A549 (cell line): ENCODE data around the gene LRRC28. TPM values are rescaled to one million over a fixed set of nuclear protein-coding genes. Genes with fewer than 3 reads are reported as not detected.
A peak's percentile ranks its signal among the peaks of the same experiment; 100 is the strongest.
"Not testable (repeated sequence)": the region's sequence is repeated elsewhere in the genome, so short reads cannot be mapped to it uniquely, and the experiment has no call there.

Experiments
- ATAC-seq, 2 experiments: fragments of 200-7000 bp in 1 of 2; fragments of >200 bp in 1 of 2; cut with Nextera tagmentation in 1 of 2; cut with Tn5 transposase in 1 of 2; 3 replicates each; pipeline versions ENCODE4 v1.8.0 to v1.9.1; 2018 to 2020; ENCODE audit warnings: mild to moderate bottlenecking in 1 of 2, moderate library complexity in 1 of 2
- CTCF ChIA-PET: fragments of 300-600 bp; sonication (Branson Sonifier 250); formaldehyde crosslinking; extraction: SDS; loops from one replicate; lab custom pipeline; 2021; ENCODE audit warnings: antibody characterized with exemption, inconsistent platforms; lab: Yijun Ruan, JAX
- POLR2A ChIA-PET: fragments of 350-600 bp; formaldehyde crosslinking; extraction: SDS; loops from one replicate; lab custom pipeline; 2021; ENCODE audit warnings: antibody characterized with exemption, inconsistent platforms; lab: Yijun Ruan, JAX
- DNase-seq, 2 experiments: peaks; one replicate each; pipeline versions ENCODE4 v3.0.0 to v3.0.0-alpha.2; 2011 to 2016; ENCODE audit warnings: low read depth in 1 of 2, low spot score in 1 of 2
- FAIRE-seq: peaks from 2 replicates; lab custom pipeline; 2011; peaks lifted over from hg19 to GRCh38; lab: Jason Lieb, UNC
- H3K27ac ChIP-seq, 2 experiments: fragments of >200 bp; sonication (Bioruptor Twin); formaldehyde crosslinking; 3 replicates each; pipeline ENCODE4 v1.5.1; 2016 to 2017
- H3K4me1 ChIP-seq: fragments of >200 bp; sonication (Bioruptor Twin); formaldehyde crosslinking; 3 replicates; pipeline ENCODE4 v1.6.1; 2016
- H3K4me2 ChIP-seq: fragments of >200 bp; sonication (Bioruptor Twin); formaldehyde crosslinking; 3 replicates; pipeline ENCODE4 v1.6.1; 2016
- H3K4me3 ChIP-seq: fragments of >200 bp; sonication (Bioruptor Twin); formaldehyde crosslinking; 3 replicates; pipeline ENCODE4 v1.5.1; 2016
- H3K9me3 ChIP-seq: fragments of >200 bp; sonication (Bioruptor Twin); formaldehyde crosslinking; 3 replicates; pipeline ENCODE4 v1.6.1; 2016
- BHLHE40 ChIP-seq: IDR thresholded peaks from 2 replicates; pipeline ENCODE4 v1.6.1; 2012; ENCODE audit warnings: low read depth, low read length, inconsistent platforms
- EHF ChIP-seq: fragments of 250-450 bp; sonication (Bioruptor Pico); IDR thresholded peaks from 2 replicates; pipeline ENCODE4 v1.5.0; 2020; ENCODE audit warnings: mild to moderate bottlenecking
- ELK1 ChIP-seq: fragments of 150-350 bp; IDR thresholded peaks from 2 replicates; pipeline ENCODE4 v1.6.1; 2014; ENCODE audit warnings: low read depth, mild to moderate bottlenecking, low read length
- FOXS1 ChIP-seq: fragments of 250-450 bp; sonication (Bioruptor Pico); IDR thresholded peaks from 2 replicates; pipeline ENCODE4 v1.5.0; 2020; ENCODE audit warnings: mild to moderate bottlenecking, moderate library complexity
- HOXB13 ChIP-seq: fragments of 250-450 bp; sonication (Bioruptor Pico); IDR thresholded peaks from 2 replicates; pipeline ENCODE4 v1.5.0; 2020; ENCODE audit warnings: low read depth, mild to moderate bottlenecking, moderate library complexity
- JUNB ChIP-seq: fragments of >200 bp; sonication (Bioruptor Twin); formaldehyde crosslinking; IDR thresholded peaks from 2 replicates; pipeline ENCODE4 v1.6.1; 2016
- MAX ChIP-seq: IDR thresholded peaks from 2 replicates; pipeline ENCODE4 v1.6.1; 2012
- MAZ ChIP-seq: fragments of 150-350 bp; IDR thresholded peaks from 2 replicates; pipeline ENCODE4 v1.6.1; 2014; ENCODE audit warnings: antibody characterized with exemption, low read depth, low read length, borderline replicate concordance
- PBX3 ChIP-seq: IDR thresholded peaks from 2 replicates; pipeline ENCODE4 v1.6.1; 2012
- POLR2A ChIP-seq: IDR thresholded peaks from 2 replicates; pipeline ENCODE4 v1.6.1; 2012; ENCODE audit warnings: mild to moderate bottlenecking, low read length
- RAD21 ChIP-seq, 2 experiments: fragments of >200 bp in 1 of 2; sonication (Bioruptor Twin) in 1 of 2; formaldehyde crosslinking in 1 of 2; IDR thresholded peaks in 1 of 2; conservative IDR thresholded peaks in 1 of 2; 2 replicates in 1 of 2; 3 replicates in 1 of 2; pipeline ENCODE4 v1.6.1; 2012 to 2018; ENCODE audit warnings: inconsistent platforms in 1 of 2
- TP53 ChIP-seq: fragments of 250-450 bp; sonication (Bioruptor Pico); IDR thresholded peaks from 2 replicates; pipeline ENCODE4 v1.5.0; 2021; ENCODE audit warnings: mild to moderate bottlenecking, moderate library complexity
- ZC3H11A ChIP-seq: fragments of 450-650 bp; IDR thresholded peaks from 2 replicates; pipeline ENCODE4 v1.6.1; 2014; ENCODE audit warnings: antibody characterized with exemption, mild to moderate bottlenecking
- ZSCAN20 ChIP-seq: fragments of 250-450 bp; sonication (Bioruptor Pico); IDR thresholded peaks from 2 replicates; pipeline ENCODE4 v1.8.0; 2022; ENCODE audit warnings: mild to moderate bottlenecking, moderate library complexity
- WGBS: methylation state at CpG from one replicate; pipeline ENCODE4 v1.1.6; 2017; ENCODE audit errors: missing lambda C conversion rate; 5-methylcytosine and 5-hydroxymethylcytosine counted together
- polyA plus RNA-seq, 4 experiments: library from polyadenylated mRNA; depleted of rRNA in 3 of 4; stranded (reverse); fragments of >200 nt; fragmentation: RNase III in 1 of 4; extraction: RNeasy Plus Mini Kit Qiagen cat#74134 plus additional on column Dnase treatment in 1 of 4; gene quantifications; 2 replicates in 3 of 4; 3 replicates in 1 of 4; pipeline ENCODE4 v1.2.3, GENCODE V29; 2011 to 2017

LRRC28 gene
- polyA plus RNA-seq, 2 of the 4 experiments (the other 2 are of a cell fraction) = 19.6 to 62.4 TPM

GRCh38 chr15:99234160-99234559 lies 17.1 kb upstream of the LRRC28 start:
- FAIRE-seq, DNase-seq, POLR2A ChIA-PET, ATAC-seq, H3K27ac ChIP-seq, H3K4me3 ChIP-seq, H3K4me1 ChIP-seq, H3K9me3 ChIP-seq, H3K4me2 ChIP-seq: not testable (repeated sequence)
- TF ChIP-seq ZC3H11A = peak; percentile 84
- 95% methylated on average over 6 of the region's 6 CpGs for WGBS
- CTCF ChIA-PET = interaction anchor here (1.0 to 1.3 kb wide), 3 partner anchors 10 to 134 kb away, joined by 3 to 4 read pairs (median 4); no protein-coding TSS in a partner anchor

- H3K4me2 ChIP-seq = no peak overlapping the region
- no peak overlapping the region for H3K4me3 ChIP-seq
- ChIA-PET POLR2A (no interaction called here), CTCF (interaction anchor here (0.6 to 1.2 kb wide), 2 partner anchors 8 to 140 kb away, joined by 3 to 4 read pairs; no protein-coding TSS in a partner anchor)
- no peak for TF ChIP-seq MAX
- no peak for TF ChIP-seq HOXB13 (CRISPR knock-in tag)
- no peak for TF ChIP-seq FOXS1
- no peak for TF ChIP-seq JUNB
- no peak for TF ChIP-seq MAZ
- no peak for TF ChIP-seq BHLHE40
- TF ChIP-seq RAD21 (conservative IDR thresholded peaks at IDR 0.05 in 1 of 2, IDR thresholded peaks at IDR 0.05 in 1 of 2) = no peak
- TF ChIP-seq EHF (CRISPR knock-in tag) = no peak
- no peaks in the 10 kb centered on the region for H3K4me1 ChIP-seq
- no peak overlapping the region for H3K27ac ChIP-seq
- no peak for ATAC-seq
- FAIRE-seq = no peak
- DNase-seq = no peak
- 81% methylated on average over 3 of the region's 3 CpGs for WGBS
- H3K9me3 ChIP-seq = no peaks in the 10 kb centered on the region
Observed at GRCh38 chr15:99238849-99239248, 12.4 kb upstream of the LRRC28 start.

- Histone ChIP-seq H3K9me3 (no peaks in the 10 kb centered on the region), H3K4me1 (no peaks in the 10 kb centered on the region), H3K4me2 (no peak overlapping the region), H3K27ac (no peak overlapping the region), H3K4me3 (no peak overlapping the region)
- POLR2A ChIA-PET = no interaction called here
- 83% methylated on average over 1 of the region's 1 CpG for WGBS
- DNase-seq (no peak), ATAC-seq (no peak), FAIRE-seq (no peak)
- CTCF ChIA-PET = interaction anchor here (1.2 kb wide), 1 partner anchor 9 kb away, joined by 4 read pairs; no protein-coding TSS in a partner anchor
- TF ChIP-seq TP53 (CRISPR knock-in tag) = no peak
- no peak for TF ChIP-seq PBX3
Observed at GRCh38 chr15:99239545-99240198, 11.6 kb upstream of the LRRC28 start.

GRCh38 chr15:99241752-99242151 lies 9.5 kb upstream of the LRRC28 start:
- ChIA-PET POLR2A (no interaction called here), CTCF (interaction anchor here (0.6 to 1.3 kb wide), 4 partner anchors 28 to 427 kb away, joined by 3 read pairs; no protein-coding TSS in a partner anchor)
- H3K27ac ChIP-seq = no peak overlapping the region
- FAIRE-seq (no peak), ATAC-seq (no peak), DNase-seq (no peak)
- H3K4me1 ChIP-seq = no peaks in the 10 kb centered on the region
- H3K9me3 ChIP-seq = no peaks in the 10 kb centered on the region
- H3K4me2 ChIP-seq = no peak overlapping the region
- WGBS = 91% methylated on average over 9 of the region's 9 CpGs
- TF ChIP-seq POLR2A (no peak), ELK1 (no peak), ZC3H11A (no peak), ZSCAN20 (CRISPR knock-in tag) (no peak)
- no peak overlapping the region for H3K4me3 ChIP-seq
